Measurements from ENCODE around the gene ATG2B.

ATG2B gene

DNA sequence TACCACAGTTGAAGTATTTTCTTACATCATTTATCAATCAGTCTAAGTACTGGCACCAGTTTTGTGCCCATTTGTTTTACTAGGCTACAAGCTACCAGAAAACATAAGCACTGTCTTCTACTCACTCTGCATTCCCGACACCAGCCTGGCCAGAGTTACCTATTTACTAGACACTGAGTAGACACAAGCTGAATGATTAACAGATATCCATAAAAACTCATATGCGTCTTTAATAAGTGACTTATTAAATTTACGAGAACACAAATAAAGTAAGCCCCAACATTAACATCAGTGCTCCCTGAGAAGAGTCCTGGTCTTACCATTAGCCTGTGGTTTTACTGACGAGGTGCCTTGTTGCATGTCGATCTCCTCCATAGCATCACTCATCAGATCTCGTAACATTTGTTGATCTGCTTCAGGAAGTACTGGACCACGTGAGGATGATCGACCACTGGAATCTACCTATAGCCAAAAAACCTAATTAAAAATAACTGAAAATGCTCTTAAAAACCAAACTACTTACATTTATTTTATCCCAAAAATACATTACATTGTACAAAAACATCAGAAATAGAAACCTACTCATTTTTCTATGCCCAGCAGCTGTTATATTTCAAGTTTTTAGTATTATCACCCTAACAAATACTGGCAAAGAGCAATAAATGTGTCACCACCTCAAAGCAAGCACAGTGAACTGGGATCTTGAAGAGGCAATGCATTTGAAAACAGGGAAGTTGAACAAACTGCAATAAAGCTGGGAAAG is 53.8 kb downstream of the ATG2B start:
- no peak for DNase-seq

GRCh38 chr14:96307434-96307833 is 55.7 kb downstream of the ATG2B start:
- DNase-seq, result no peak

- no peak for DNase-seq
Observed at GRCh38 chr14:96304956-96305355, 58.2 kb downstream of the ATG2B start.

- no peak for DNase-seq
Observed at GRCh38 chr14:96303981-96304380, 59.2 kb downstream of the ATG2B start.

DNA sequence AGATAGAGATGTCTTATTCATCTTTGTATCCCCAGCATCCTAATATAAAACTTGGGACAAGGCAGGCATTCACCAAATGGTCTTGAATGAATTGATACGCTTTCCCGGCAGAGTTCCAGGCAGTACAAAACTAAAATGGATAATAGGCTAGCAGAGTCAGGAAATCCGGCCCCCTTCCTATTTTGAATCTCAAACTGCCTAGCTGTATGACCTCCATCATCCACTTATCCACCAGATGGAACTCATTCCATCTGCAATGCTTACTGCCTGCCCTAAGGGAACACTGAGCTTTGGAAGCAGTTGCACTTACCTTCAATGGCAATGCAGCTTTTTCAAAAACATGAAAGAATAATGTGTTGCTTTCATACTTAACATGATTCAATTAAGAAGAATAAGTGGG is 63.7 kb downstream of the ATG2B start:
- DNase-seq, result no peak

- DNase-seq, result no peak
Observed at GRCh38 chr14:96297997-96298515, 65.1 kb downstream of the ATG2B start.

- DNase-seq, result no peak
Observed at GRCh38 chr14:96297000-96297399, 66.1 kb downstream of the ATG2B start.

- DNase-seq, result no peak
Observed at GRCh38 chr14:96294246-96294645, 68.9 kb downstream of the ATG2B start.

GRCh38 chr14:96287856-96288255 is 75.3 kb downstream of the ATG2B start:
- DNase-seq, result no peak

DNA sequence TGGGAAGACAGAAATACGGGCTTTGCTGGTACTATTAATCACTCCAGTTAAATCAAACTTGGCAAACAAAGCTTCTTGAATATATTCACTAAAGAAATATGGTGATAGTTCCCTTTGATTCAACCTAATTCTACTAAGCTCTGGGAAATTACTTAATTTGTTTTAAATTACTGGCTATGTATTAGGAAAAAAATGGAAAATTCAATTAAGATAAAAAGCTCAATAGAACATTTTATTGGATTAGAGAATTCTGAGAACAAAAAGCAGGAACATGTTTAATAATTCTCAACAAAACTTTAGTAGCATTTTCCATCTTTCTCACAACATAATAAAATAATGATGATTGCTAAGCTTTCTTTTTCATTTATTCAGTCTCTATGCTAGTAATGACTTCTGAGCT is 76.9 kb downstream of the ATG2B start:
- no peak for DNase-seq

GRCh38 chr14:96285667-96286066 is 77.5 kb downstream of the ATG2B start:
- DNase-seq, result no peak

GRCh38 chr14:96284430-96284829 is 78.7 kb downstream of the ATG2B start:
- no peak for DNase-seq

- no peak for DNase-seq
Observed at GRCh38 chr14:96284008-96284407, 79.1 kb downstream of the ATG2B start.

DNA sequence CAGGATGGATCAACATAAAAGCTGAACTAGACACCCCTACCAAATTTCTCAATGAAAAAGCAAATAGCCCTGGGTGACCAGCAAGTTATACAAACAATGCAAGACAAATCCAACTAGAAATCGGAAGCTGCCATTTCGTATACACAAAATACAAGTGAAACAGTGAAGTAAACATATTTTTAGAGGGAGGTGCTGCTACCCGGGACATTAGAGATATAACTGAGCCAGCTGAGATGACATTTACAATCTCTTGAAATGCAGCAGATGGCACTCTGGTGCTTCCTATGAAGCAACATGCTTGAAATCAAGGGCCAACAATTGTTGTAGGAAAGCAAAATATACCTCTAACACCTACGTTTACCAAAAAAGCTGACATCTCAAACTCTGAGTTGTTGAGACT is 81.7 kb downstream of the ATG2B start:
- DNase-seq, result no peak

DNA sequence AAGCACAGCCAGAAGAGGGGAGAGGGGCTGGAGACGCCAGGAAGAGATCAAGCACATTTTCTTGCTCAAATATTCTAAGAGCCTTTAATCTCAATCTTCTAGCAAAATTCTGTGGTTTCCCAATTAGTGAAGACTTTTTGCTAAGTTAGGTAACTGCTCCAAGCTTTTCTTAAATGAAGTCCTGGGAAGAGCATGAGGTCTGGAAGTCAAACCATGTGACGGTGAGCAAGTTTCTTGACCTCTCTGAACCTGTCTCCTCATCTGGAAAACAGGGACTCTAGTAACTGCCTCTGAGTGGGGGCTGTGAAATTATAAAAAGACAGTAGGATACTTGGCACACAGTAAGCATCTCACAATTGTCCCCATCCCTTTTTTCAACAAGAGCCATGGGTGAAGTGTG is 83.0 kb downstream of the ATG2B start:
- DNase-seq, result no peak

DNA sequence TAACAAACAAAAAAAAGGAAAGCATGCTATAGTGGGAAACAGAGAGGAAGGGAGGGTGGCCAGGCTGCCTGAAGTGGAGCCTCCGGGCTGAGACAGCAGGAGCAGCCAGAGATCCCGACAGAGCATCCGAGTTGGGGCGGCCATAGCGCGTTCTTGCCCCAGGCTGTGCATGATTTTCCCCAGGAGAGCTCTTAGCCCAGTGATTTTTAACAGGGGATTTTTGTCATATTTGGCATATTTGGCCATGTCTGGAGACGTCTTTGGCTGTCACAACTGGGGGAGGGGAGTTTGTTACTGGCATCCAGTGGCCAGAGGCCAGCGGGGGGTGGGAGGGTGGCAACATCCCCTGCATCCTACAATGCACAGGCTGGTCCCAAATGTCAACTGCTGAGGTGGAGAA is 83.6 kb downstream of the ATG2B start:
- DNase-seq, result no peak

DNA sequence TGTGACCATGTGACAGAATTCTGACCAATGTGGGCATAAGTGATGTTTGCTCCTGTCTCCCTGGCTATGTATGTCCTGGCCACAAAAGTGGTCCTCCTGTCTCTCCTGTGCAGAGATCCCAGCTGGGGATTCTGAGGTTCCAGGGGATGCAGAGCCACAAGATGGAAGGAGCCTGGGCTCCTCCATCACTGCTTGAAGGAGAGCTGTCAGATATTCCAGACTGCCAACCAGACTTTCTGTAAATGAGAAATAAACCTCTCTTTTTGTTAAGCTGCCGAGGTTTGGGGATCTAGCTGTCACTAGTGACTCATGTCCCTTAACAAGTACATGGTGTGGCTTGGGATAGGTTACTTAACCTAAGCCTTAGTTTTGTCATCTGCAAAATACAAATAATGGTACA is 85.3 kb downstream of the ATG2B start:
- DNase-seq, result no peak

DNA sequence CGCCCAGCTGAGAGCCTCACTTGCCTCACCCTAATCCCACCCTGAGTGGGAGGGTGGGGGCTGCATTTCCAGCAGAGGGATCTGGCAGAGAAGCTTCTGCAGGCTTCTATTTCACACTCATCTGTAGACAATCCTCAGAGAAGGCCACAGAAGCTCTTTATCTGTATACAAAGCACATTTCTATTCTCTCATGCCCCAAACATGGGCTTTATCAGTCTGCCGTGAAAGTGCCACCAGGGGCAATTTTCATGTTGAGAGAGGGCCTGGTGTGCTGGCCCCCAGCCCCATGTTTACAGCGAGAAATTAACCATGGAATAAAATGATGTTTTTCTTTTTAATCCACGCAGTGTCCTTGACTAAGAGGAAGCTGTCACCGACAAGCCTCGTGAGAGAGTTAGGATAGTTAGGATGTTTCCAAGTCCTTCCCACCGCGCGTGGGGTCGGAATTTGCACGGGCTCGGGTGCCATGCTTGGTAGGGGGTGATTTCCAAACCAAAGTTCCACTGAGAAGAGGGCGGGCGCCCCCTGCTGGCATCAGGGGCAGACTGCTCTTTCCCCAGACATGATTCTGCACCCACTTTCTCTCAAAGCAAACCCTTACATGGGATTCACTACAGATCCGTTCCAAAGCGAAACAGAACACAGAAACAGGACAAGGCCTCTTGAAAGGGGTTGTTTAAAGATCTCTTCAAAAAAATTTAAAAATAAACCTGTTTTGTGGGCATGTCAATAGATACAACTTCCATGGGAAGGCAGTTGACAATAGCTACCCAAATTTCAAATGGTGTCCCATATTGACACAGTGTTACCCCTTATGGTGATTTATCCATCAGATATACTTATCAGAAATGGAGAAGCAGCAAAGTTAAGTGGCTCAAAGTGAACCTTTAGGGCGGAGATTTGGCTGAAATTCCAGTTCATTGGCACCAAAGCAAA is 87.7 kb downstream of the ATG2B start:
- DNase-seq, result peak; percentile 37

DNA sequence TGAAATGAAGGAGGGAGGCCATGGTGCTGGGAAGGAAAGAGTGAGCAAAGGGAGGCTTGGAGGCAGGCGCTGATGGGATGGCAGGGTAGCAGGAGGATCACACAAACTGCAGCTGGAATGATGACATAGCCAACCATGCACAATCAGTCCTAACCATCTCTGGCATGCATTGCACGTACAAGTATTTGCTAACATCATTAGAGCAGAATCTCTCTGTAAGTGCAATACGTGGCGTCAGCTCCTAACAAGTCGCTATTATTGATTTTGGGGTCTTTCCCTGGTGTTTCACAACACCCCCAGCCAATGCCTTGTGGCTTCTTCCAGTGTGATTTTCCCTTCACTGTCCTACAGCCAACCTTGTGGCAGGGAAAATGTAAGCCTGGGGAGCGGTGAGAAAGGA is 88.6 kb downstream of the ATG2B start:
- DNase-seq, result no peak

- DNase-seq, result no peak
Observed at GRCh38 chr14:96274122-96274521, 89.0 kb downstream of the ATG2B start.

DNA sequence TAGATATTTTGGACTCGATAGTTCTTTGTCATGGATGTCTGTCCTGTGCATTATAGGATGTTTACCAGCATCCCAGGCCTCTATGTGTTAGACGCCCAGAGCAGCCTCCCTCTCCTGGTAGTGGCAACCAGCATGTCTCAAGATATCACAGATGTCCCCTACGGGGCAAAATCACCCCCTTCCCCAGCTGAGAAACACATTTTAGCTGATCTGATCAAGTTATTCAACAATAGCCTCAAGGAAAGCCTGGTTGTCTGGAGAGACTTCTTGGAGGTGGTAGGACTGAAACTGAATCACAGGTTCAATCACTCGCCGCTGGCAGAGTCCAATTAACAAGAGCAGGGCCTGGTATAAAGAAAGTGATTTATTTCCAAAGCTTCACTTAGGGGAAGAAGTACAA is 89.5 kb downstream of the ATG2B start:
- DNase-seq, result no peak

DNA sequence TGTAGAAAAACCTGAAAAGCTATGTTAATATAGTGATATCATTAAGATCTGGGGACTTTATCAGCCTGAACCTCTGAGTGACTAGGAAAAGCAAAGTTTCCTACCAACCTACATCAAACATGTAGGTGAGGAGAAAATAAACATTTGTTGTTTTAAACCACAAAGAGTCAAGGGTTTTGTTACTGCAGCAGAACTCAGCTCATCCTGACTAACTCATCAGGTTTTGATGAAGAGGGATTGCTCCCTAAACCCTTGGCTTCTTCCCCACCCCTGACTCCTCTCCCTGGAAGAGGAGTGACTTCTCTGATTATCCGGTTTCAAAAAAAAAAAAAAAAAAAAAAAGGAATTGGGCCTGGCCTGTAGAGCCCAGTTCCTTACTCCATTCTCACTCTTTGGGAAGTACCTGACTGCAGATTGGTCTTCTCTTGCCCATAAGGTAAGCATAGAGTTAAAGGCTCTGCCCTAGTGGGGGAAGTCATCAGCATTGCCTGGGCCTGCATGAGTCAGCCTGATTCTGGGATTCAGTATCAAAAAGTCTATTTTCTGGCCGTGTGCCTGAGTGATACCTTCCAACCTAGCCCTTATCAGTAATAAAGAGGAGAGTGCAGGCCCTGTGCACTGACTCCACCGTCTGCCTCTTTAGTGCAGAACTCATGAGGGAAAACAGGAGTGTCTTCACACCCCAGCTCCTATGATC is 90.2 kb downstream of the ATG2B start:
- no peak for DNase-seq

DNA sequence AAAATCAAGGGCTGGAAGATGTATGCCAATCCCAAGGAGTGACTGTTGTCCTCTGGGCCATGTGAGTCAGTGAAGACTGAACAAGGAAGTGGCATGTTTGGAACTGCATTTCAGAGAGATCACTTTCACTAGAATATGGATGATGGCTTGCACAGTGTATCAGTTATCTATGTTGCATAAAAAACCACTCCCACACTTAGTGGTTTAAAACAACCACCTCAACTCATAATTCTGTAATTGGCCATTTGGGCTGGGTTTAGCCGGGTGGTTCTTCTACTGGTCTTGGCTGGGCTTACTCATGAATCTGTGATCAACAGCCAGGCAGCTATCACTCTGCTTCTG is 91.7 kb downstream of the ATG2B start:
- DNase-seq, result no peak
